Raji (cell line): Measurements from ENCODE around the gene SNRNP27.

Experiments
- POLR2A ChIP-seq: IDR thresholded peaks from 2 replicates; pipeline ENCODE4 v1.6.1; 2011; ENCODE audit warnings: low read depth, low read length, control low read depth; ENCODE audit not compliant: insufficient read depth

SNRNP27 gene

DNA sequence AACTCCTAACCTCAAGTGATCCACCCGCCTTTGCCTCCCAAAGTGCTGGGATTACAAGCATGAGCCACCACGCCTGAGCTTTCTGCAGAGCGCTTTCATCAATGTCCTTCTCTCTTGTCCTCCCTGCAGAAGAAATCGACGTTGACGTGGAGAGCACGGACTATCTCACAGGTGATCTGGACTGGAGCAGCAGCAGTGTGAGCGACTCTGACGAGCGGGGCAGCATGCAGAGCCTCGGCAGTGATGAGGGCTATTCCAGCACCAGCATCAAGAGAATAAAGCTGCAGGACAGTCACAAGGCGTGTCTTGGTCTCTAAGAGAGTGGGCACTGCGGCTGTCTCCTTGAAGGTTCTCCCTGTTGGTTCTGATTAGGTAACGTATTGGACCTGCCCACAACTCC lies 44.2 kb downstream of the SNRNP27 start:
- no peak for TF ChIP-seq POLR2A

DNA sequence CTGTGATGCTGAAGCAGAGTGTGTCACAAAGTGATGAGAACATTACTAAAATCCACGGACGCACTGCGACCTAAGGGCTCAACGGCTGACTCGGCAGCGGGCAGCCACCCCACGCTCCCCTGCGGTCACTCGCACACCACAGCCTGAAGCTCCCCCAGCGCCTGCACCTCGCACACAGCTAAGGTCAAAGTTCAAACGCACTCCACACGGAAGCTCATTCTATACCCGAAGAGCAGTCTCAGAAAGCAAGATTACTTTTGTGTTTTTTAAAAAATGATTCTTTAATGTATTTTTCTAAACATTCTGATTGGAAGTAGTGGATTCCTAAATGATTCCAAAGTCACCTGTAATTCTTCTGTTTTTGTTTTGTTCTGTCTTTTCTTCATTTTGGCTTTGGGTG lies 46.0 kb downstream of the SNRNP27 start:
- TF ChIP-seq POLR2A, result no peak

DNA sequence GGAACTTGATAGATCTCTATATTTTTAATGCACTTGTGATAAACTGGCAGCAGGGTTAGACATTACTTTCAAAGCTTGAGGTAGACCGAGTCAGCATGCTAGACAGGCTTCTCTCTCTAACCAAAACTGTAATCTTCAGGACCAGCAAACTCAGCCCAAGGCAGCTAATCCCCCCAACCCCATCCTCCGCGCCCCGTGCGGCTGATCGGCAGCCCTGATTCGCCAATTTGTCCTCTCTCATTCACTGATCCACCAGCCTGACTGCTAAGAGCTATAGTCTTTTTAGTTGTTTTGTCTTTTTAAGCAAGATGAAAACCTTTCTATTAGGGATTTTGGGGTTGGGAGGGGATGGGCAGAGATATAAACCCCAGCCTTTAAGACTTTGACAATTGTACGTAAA lies 46.9 kb downstream of the SNRNP27 start:
- no peak for TF ChIP-seq POLR2A

DNA sequence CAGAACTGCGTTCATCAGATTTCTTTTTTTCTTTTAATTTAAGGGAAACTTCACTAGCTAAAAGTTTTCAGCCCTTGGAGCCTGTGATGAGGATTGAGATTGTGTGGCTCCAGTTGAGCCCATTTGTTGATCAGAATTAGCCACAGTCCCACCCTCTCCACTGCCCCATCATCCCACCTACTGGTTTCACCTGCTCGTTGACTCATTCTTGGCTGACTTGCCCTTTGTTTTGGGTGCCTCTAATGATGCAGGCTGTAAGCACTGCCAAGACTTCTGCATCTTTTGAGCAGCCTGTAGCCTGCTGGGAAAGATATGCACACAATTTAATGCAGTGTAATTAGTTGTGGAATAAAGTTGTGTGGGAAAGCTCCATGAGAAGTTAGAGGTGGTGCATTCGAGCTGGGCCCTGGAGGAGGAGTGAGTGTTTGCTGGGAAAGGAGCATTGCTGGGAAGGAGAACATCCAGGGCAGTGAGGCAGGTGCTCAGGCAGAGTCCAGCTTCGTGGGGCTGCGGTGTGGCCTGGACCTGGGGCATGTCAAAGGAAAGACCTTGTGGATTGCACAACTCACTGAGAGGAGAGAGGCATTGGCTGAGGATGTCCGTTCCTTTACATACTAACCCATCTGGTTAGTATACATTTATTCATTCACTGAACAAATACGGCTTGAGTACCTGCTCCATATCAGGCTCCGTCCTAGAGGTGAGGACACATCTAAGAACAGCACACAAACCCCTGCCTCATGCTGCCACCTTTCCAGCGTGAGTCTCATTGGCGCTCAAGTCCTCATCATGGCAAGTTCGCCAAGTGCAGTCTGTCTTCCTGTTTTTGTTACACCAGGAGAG lies 49.5 kb downstream of the SNRNP27 start:
- no peak for TF ChIP-seq POLR2A

DNA sequence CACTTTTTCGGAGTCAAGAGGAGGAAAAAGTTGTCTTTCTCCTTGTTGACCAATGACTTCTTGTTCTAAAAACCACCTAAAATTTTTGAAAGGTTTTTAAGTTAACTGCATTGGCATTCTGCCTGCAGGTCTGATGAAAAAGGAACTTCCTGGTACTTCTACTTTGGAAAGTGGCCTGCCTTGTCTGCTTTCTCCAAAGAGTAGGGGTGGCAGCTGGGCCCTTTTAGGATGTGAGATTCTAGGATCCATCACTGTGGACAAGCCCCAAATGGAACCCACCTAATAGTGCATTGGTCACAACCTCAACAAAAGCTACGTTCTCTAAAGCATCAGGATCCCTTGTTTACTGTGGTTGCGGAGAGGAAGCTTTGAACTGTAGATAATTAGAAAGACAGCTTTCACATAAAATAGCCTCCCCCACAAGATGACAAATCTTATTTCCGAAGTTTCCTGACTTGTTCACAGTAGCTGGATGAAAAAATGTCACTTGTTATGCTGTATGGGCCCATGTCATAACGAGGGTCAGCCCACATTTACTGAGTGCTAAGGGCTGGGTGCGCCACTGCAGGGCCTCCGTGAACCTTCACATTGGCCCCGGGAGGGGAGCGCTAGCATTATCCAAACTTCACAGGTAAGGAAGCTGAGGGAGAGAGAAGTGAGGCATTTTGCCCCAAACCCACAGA lies 50.2 kb downstream of the SNRNP27 start:
- TF ChIP-seq POLR2A, result no peak

DNA sequence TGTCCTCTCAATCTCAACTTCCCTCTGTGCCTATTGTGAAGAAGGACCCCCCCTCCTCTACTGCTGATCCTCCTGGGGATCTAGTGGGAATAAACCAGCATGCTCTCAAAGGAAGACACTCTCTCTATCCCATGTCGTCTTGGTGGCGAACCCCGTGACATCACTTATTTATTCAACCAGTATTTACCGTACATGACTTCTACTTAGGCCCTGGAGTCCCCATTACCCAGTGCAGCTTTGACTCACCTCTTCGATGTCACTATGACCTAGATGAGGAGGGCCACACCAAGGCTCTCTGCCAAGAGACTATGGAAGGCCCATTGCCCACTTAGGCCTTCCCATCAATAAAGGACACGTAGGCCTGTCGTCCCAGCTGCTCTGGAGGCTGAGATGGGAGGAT lies 51.0 kb downstream of the SNRNP27 start:
- no peak for TF ChIP-seq POLR2A

DNA sequence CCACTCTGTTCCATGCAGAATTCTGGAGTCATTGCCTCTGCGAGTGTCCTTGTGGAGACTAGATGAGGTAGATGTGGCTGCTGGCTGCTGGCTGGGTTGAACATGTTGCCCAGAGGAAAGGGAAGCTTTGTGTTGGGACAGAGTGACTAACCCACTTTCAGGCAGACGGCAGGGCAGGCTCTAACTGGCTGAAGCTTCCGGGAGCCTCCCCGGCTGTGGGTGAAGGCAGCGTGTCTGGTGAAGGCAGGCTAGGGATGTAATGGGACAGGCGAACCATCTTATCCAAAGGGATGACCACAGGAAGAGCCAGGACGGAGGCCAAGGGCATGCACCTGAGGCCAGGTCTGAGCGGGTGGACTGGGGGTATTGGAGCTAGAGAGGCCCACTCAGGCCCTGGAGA lies 51.7 kb downstream of the SNRNP27 start:
- TF ChIP-seq POLR2A, result no peak

DNA sequence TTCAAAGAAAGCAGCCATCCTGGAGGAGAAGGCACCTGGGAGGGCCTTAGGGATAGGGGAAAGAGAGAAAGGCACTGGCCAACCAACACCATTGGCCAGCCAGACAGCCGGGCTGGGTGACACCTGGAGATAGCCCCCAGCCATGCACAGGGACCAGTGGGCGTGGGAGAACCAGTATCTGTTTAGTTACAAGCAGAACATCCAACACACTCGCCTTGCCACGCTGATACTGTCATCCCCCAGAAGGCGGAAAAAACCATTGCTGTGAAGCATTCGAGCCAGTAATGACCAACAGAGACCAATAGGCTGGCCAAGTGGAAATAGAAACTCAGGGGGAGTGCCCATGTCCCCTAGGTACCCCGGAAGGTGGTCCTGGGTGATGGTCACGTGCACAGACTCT lies 52.2 kb downstream of the SNRNP27 start:
- no peak for TF ChIP-seq POLR2A

DNA sequence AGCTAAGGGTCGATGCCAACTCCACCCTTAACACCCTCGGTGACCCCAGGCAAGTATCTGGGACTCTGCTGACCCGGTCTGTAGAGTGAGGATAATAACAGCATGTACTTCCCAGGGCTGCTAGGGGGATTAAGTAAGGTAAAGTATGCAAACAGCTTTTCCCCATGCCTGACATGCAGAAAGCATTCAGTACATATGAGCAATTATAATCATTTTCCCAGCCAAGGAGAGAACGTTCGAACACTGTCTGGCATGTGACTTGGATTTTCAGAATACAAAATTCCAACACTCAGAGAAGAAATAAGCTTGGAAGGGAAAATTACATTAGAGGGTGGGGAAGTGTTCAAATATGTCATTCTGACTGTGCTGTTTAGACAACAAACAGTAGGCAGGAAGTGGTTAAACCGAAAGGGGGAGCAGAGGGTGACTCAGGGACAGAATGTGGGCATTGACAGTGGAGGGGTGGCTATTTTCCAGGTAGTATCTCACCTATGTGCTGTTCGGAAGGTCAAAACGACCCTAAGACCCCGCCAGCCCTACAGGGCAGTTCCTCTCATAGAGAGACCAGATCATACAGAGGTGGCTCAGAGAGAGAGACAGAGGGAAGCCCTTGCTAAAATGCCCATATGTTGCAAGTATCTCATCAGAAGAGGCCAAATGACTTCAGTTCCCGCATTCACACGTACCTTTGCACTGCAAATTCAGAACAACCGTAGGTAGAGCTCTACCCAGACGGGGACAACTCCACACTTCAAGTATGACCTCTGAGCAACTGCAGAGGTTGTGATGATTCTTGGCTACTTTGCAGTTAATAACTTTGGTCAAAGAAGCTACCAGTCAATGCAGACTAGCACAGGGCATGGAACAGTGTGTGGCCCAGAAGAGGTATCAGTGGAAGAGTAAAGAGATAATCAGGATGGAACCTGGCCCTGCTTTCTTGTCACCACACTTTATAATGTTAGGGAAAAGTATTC lies 52.9 kb downstream of the SNRNP27 start:
- TF ChIP-seq POLR2A, result no peak

DNA sequence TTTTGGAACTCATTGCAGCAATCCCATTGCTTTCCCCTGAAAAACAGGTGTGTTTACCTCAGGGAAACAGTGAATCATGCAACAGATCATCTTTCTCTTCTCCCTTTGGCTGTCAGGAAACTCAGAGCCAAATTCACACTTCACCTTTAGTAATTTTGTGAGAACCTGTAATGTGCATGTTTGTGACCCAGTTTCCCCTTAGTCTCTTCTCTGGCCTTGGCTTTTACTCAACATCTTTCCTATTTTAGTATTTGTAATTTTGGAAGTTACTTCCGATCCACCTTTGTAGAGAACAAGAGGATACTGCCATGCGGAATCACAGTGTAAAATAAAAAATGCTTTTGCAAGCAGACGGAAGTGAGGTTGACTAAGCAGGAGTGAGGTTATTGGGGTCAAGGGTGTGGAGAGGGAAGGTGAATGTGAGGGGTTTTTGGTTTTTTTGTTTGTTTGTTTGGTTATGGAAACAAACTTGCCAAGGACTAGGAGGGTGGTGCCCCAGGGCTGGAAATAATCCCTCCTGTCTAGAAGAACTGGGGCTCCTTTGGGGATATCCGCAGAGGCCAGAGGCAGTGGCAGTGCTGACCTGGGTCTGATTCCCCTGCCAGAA lies 53.7 kb downstream of the SNRNP27 start:
- TF ChIP-seq POLR2A, result no peak

DNA sequence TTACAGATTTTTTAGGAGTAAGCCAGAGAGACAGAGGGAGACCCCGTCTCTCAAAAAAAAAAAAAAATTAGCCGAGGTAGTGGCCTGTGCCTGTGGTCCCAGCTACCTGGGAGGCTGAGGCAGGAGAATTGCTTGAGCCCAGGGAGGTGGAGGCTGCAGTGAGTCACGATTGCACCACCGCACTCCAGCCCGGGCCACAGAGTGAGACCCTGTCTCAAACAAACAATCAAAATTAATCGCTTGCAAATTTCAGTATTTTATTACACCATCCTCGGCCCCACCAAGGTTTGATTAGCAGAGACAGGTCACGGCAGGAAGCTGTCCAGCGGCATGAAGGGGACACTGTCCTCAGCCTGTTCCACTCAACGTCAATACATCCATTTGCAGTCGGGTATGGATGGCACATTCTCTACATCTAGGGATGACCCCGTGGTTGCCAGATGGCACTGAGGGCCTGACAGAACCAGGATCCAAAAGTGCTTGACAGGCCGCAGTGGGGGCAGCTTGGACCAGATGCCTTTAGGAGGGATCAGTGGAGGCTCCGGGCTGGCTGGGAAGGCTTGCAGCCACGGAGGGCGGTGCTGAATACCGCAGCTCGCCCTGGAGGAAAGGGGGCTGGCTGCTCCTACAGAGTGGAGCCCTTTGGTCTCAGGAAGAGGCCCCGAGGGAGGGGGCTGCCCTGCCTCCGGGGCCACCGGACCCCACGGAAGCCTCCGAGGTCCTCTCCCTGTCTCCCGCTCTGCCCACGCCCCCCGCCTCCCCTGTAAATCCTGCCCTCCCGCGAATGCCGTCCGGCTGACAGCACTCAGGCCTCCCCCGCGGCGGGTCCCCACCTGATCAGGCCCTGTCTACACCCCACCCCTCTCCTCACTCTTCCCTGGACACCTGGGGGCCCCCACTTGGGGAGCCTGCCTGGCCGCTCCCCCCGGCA lies 54.5 kb downstream of the SNRNP27 start:
- TF ChIP-seq POLR2A, result no peak

DNA sequence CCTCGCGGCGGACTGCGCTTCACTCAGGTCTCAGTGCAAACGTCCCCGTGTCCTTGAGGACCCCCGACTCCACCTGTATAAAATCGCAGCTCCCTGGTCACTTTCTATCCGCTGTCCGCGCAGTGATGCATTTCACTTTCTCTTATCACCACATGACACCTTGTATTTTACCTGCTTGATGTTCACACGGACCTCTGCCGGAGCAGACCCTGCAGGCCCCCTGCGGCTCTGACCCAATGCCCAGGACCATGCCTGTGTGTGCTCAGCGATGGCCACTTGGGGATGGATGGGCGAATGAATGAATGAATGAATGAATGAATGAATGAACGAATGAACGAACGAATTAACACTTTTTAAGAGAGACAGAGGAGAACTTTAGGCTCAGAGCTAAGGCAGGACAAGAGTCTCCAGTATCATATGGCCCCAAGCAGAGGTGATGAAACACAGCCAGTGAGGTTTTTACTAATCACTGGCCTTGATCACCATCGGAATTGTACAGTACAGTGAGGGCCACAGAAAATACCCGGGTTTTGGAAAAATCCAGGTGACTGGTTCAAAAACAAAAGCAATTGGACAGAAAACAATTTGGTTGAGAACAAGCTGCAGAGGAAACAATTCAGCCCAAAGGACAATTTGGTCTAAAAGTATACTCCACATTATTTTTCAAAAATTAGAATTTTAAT lies 55.3 kb downstream of the SNRNP27 start:
- TF ChIP-seq POLR2A, result no peak

DNA sequence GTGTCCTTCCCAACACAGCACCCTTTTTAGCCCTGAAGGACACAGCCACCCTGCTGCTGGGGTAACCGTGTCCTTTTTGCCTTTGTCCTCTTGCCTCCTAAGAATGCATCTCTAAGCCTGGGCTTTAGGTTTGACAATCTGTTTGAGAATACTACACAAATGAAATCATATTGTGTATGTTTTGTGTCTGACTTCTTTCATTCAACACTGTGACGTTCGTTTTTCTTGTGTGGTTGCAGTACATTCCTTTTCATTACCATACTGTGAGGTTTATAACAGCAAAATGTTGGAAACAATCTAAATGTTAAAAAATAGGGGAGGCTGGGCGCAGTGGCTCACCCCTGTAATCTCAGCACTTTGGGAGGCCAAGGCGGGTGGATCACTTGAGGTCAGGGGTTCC lies 56.5 kb downstream of the SNRNP27 start:
- no peak for TF ChIP-seq POLR2A
